HEK293 (cell line): ENCODE measurements around the gene MAP3K20.
"Not testable (repeated sequence)": the region's sequence is repeated elsewhere in the genome, so short reads cannot be mapped to it uniquely, and the experiment has no call there.

Experiments used
- CTCF ChIP-seq: fragments of 450-650 bp; formaldehyde crosslinking; IDR thresholded peaks from 2 replicates; pipeline ENCODE4 v1.5.1; 2016; ENCODE audit warnings: missing biosample characterization, missing genetic modification characterization
- GLIS2 ChIP-seq: fragments of 450-650 bp; formaldehyde crosslinking; IDR thresholded peaks from 2 replicates; pipeline ENCODE4 v1.5.1; 2016; ENCODE audit warnings: missing biosample characterization, missing genetic modification characterization
- PATZ1 ChIP-seq: fragments of 450-650 bp; formaldehyde crosslinking; IDR thresholded peaks from 2 replicates; pipeline ENCODE4 v1.5.1; 2016; ENCODE audit warnings: missing biosample characterization, missing genetic modification characterization
- REST ChIP-seq: fragments of 450-650 bp; formaldehyde crosslinking; IDR thresholded peaks from 2 replicates; pipeline ENCODE4 v1.5.1; 2016; ENCODE audit warnings: missing biosample characterization, missing genetic modification characterization
- SALL2 ChIP-seq: fragments of 450-650 bp; formaldehyde crosslinking; IDR thresholded peaks from 2 replicates; pipeline ENCODE4 v1.5.0; 2017; ENCODE audit warnings: missing biosample characterization, mild to moderate bottlenecking, missing genetic modification characterization, borderline replicate concordance
- SCRT2 ChIP-seq: fragments of 450-650 bp; formaldehyde crosslinking; IDR thresholded peaks from 2 replicates; pipeline ENCODE4 v1.5.1; 2016; ENCODE audit warnings: missing biosample characterization, missing genetic modification characterization
- TRIM28 ChIP-seq: IDR thresholded peaks from 2 replicates; pipeline ENCODE4 v1.6.1; 2011; ENCODE audit warnings: low read length, control low read depth, borderline replicate concordance
- ZNF146 ChIP-seq: fragments of 450-650 bp; formaldehyde crosslinking; IDR thresholded peaks from 2 replicates; pipeline ENCODE4 v1.5.1; 2016; ENCODE audit warnings: missing biosample characterization, missing genetic modification characterization
- ZNF398 ChIP-seq: fragments of 450-650 bp; formaldehyde crosslinking; IDR thresholded peaks from 2 replicates; pipeline ENCODE4 v1.5.1; 2017; ENCODE audit warnings: missing biosample characterization, missing genetic modification characterization
- ZNF707 ChIP-seq: fragments of 450-650 bp; formaldehyde crosslinking; IDR thresholded peaks from 2 replicates; pipeline ENCODE4 v1.5.1; 2016; ENCODE audit warnings: missing biosample characterization, missing genetic modification characterization

GRCh38 chr2:173301549-173301948, 225.9 kb downstream of the MAP3K20 start:
- TF ChIP-seq CTCF (tag by site-specific recombination); REST (tag by site-specific recombination); ZNF398 (tag by site-specific recombination); TRIM28; ZNF707 (tag by site-specific recombination); PATZ1 (tag by site-specific recombination); ZNF146 (tag by site-specific recombination); SALL2; SCRT2 (tag by site-specific recombination); GLIS2 (tag by site-specific recombination): not testable (repeated sequence)
